Limb (tissue), 2 donors: Measurements from ENCODE around the gene ITPKC.
"Not testable (repeated sequence)": the region's sequence is repeated elsewhere in the genome, so short reads cannot be mapped to it uniquely, and the experiment has no call there.

ENCODE experiments used
- DNase-seq, 2 donors: peaks; one replicate each; pipeline ENCODE4 v3.0.0-alpha.2; 2016; ENCODE audit errors: extremely low spot score in 2 of 2

ITPKC gene

DNA sequence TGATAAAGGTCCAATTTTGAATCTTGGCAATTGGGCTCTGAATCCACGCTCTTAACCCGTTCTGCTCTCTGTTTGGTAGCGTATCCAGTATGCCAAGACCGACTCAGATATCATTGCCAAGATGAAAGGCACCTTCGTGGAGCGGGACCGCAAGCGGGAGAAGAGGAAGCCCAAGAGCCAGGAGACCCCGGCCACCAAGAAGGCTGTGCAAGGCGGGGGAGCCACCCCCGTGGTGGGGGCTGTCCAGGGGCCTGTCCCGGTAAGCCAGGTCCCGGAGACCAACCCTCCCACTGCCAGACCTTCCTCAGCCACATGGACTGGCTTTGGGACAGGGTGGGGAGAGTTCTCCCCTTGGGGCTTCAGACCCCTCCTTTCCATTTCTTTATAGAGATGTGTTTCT is 42.4 kb downstream of the ITPKC start:
- no peak for DNase-seq

DNA sequence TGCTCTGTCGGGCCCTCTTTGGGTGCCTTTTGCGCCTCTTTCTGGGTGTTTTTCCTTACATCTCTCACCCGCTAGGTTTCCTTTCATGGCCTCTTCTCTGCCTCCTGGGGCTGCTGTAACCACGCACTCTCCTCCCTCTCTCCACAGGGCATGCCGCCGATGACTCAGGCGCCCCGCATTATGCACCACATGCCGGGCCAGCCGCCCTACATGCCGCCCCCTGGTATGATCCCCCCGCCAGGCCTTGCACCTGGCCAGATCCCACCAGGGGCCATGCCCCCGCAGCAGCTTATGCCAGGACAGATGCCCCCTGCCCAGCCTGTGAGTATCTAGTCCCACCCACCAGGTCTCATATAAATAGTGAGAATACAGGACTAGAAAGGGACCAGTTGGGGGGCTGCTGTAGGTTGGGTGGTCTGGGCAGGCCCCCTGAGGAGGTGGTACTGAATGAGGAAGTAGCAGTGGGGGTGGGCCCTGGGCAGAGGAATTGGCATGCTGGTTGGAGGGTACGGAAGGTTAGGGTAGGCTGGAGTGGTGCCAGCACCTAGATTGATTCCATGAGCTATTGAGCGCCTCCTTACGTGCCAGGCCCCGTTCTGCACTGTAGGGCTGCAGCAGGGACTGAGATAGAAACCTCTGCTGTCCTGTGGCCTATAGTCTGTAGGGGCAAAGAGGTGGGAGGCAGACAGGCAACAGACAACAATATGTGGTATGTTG is 46.0 kb downstream of the ITPKC start:
- DNase-seq: no peak

DNA sequence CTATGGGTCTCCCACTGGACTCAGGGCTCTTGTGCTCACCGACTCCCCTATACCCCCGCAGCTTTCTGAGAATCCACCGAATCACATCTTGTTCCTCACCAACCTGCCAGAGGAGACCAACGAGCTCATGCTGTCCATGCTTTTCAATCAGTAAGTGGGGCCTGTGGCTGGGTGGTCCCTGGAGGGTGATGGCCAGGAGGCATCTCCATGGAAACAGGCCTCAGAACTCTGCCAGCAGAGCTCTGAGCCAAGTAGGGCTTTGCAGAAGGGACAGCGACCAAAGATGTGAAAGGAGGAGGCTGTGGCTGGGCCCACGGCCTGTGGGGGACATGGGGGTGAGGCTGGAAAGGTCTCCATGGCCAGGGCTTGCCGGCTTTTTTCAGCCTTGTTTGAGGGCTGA is 46.6 kb downstream of the ITPKC start:
- DNase-seq: no peak

DNA sequence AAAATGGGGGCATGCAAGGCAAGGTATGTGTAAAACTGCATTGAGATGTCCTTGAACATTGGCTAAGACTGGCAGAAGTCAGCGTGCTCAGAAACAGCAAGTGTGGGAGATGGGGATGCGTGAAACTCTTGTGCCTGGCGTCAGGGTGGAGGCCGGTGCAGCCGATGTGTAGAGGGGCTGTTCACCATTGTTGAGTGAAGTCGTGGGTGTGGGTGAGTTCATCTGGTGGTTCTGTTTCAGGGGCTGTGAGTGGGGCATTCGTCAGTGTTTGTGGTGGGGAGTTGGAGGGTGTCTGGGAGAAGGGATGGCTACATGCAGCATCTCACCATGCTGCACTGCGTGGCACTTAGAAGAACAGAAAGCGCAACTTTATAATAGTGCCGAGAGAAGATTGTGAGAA is 47.1 kb downstream of the ITPKC start:
- no peak for DNase-seq

DNA sequence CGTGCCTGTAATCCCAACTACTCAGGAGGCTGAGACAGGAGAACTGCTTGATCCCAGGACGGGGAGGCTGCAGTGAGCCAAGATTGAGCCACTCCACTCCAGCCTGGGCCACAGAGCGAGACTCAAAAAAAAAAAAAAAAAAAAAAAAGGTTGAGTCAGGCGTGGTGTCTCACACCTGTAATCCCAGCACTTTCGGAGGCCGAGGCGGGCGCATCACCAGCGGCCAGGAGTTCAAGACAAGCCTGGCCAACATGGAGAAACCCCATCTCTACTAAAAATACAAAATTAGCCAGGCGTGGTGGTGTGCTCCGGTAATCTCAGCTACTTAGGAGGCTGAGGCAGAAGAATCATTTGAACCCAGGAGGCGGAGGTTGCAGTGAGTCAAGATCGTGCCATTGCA is 49.5 kb downstream of the ITPKC start:
- not testable (repeated sequence) for DNase-seq

DNA sequence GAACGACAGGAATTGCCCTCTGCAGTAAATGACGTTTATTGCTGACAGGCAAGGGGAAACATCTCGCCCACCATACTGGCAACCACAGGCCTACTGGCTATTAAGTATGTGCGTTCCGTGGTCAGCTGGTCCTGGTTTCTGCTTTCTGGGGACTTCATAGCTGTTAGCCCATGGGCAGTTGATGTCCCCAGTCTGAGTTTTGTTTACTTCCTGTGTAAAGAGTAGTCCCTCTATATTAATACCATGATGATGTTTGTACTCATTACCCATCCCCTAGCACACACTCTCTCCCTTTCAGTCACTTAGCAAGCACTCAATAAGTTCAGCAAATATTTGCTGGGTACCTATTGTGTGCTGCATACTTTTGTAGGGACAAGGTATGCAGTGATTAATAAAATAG is 52.0 kb downstream of the ITPKC start:
- no peak for DNase-seq

DNA sequence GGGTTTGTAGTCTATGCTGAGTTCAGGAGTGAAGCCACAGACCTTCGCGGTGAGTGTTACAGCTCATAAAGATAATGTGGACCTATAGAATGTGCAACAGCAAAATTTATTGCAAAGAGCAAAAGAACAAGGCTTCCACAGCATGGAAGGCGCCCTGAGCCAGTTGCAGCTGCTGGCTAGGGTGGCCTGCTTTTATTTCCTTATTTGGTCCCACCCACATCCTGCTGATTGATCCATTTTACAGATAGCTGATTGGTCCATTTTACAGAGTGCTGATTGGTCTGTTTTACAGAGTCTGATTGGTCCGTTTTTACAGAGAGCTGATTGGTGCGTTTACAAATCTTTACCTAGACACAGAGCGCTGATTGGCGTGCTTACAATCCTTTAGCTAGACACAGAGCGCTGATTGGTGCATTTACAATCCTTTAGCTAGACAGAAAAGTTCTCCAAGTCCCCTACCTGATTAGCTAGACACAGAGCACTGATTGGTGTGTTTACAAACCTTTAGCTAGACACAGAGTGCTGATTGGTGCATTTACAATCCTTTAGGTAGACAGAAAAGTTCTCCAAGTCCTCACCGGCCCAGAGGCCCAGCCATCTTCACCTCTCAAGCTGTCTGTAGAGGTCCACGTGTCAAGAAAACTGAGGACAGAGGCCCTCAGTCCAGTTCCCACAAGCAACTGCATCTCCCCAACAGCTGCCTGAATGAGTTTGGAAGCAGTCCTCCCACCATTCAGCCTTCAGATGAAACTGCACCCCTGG is 54.4 kb downstream of the ITPKC start:
- not testable (repeated sequence) for DNase-seq

DNA sequence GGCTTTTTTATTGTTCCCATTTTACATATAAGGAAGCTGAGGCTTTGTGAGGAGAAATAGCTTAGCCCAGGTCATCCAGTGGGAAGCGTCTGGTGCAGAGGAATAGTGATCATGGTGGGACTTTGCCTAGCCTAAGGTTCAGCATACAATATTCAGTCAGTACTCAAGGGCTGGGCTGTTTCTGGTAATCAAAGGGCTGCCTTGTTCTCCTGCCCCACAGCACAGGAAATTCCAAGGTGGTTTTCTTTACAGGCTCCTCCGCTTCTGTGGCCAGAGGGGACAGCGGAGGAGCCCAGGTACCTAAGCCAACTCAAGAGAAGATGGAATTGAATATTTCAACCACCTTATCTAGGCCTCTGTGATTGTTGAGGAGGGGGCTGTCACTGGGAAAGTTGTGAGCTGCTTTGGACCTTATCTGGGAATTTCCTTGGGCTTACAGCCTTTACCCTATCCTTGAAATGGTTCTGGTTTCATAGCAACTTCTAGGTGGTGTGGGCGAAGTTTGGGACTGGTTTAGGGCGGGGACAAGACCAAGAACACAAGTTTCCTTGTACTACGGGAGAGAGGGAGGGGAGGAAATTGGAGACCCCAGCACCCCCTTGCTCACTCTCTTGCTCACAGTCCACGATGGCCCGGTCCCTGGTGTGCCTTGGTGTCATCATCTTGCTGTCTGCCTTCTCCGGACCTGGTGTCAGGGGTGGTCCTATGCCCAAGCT is 58.2 kb downstream of the ITPKC start, which contains the start of gene MIA:
Gene MIA (plus strand): TSS at position 606 of the 716 bp plus-strand sequence. CDS start 22 bp downstream, at position 628.
- DNase-seq: peak; percentile 13 to 42

DNA sequence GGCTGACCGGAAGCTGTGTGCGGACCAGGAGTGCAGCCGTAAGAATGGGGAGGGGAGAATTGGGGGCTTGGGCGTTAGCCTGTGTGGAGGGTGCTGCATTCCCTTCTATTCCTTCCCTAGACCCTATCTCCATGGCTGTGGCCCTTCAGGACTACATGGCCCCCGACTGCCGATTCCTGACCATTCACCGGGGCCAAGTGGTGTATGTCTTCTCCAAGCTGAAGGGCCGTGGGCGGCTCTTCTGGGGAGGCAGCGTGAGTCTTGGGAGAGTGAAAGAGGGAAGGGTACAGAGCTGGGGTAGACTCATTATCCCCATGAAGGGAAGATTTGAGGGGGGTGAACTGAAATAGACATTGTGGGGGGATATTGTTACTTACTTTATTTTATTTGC is 58.7 kb downstream of the ITPKC start:
- DNase-seq: no peak

DNA sequence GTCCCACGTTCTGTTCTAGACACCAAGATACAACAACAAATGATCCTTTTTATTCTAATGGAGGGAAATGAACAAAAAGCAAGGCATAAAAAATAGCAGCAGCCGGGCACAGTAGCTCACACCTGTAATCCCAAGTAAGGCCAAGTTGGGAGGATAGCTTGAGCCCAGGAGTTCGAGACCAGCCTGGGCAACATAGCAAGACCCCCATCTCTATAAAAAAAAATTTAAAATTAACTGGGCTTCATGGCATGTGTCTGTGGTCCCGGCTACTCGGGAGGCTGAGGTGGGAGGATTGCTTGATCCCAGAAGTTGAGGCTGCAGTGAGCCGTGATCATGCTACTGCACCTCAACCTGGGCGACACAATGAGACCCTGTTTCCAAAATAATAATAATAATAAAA is 59.5 kb downstream of the ITPKC start:
- DNase-seq: no peak

DNA sequence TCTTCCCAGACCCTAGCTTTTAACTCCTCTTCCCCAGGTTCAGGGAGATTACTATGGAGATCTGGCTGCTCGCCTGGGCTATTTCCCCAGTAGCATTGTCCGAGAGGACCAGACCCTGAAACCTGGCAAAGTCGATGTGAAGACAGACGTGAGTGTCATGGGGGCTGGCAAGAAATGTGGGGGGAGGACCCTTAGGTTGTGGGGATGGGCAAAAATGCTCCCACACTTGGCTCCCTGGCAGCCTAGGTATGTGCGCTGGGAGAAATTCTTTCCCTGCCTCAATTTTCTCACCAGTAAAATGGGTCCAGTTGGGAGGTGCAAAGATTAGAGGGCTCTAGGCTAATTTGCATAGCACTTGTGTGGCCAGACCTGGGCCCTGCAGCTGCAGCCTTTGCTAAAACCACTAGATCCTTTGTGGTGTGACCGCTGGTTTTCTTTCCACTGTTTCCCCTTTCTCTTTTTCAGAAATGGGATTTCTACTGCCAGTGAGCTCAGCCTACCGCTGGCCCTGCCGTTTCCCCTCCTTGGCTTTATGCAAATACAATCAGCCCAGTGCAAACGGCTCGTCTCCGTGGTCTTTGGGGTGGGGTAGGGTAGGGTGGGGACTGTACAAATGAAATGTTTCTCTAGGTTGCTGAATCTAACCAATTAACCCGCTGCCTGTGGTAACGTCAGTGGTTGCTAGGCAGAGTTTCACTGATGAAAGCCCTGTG is 60.2 kb downstream of the ITPKC start:
- DNase-seq: peak; percentile 91 to 93

DNA sequence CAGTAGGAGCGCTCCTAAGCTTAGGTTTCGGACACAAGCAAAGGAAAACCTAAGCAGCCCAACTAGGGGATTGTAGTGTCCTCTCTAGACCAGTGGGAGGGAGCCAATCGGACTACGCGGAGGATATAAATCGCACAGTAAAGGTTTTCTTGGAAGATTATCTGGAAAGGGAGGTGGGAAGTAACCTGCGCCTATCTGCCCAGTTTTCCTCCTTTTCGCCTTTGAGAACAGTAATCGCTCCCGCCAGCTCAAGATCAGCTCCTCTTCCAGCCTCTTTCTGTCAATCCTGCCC is 60.7 kb downstream of the ITPKC start:
- DNase-seq: no peak

DNA sequence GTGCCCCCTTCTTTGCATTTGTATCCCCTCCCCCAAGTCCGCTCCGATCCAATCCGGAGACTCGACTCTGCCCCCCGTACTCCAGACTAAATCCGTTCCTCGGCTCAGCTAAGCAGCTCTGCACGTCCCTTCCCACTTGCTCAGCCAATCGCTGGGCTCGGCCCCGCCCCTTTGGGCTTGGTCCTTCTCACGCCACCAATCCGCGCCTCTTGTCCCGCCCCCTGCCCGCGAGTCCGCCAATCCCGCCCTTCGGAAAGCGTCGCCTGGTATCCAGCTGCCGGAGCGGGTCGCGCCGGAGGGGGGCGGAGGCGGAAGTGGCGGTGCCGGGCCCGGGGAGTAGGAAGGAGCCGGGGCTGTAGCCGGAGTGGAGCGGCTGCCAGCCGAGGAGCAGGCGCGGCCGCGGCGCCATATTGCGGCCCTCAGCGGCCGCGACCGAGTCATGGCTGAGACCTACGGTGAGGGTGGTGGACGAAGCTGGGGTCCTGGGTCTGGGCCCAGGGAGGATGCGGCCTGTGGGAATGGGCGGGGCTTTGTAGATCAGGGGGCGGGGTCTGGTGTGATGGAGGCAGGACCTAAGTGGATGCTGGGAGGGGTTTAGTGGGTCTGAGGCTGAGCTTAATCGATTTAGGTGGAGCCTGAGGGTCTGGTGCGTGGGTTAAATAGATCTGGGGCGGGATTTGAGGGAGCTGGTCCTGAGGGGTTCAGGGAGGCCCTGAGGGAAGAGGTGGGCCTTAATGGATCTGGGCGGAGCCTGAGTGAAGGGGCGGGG is 61.2 kb downstream of the ITPKC start, which contains the start of gene RAB4B:
Gene RAB4B (plus strand): TSS at position 311 of the 769 bp plus-strand sequence. CDS start 129 bp downstream, at position 440.
- DNase-seq: peak; percentile 99 to 100

DNA sequence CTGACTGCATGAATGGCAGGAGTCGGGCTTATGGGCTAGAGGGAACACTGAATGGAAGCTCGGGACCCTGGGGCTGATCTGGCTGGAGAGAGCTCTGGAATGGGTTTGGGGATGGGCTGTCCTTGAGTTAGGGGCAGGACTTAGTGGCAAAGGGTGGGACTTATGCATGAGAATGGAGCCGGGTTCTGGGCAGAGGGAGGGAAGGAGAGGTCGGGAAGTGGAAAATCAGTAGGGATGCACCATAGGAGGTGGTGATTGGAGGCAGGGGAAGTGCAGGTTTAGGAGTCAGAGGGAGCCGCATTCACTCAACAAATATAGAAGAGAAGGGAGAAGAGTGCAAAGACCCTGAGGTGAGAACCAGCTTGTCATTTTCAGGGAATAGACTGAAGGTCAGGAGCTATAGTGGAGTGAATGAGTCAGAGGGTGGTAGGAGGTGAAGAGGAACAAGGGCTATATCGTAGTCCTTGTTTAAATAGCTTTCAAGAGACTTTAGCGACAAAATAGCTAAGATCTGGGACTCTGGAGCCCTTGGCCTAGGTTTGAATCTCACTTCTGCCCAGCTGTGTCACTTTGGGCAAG is 61.9 kb downstream of the ITPKC start:
- DNase-seq: no peak

DNA sequence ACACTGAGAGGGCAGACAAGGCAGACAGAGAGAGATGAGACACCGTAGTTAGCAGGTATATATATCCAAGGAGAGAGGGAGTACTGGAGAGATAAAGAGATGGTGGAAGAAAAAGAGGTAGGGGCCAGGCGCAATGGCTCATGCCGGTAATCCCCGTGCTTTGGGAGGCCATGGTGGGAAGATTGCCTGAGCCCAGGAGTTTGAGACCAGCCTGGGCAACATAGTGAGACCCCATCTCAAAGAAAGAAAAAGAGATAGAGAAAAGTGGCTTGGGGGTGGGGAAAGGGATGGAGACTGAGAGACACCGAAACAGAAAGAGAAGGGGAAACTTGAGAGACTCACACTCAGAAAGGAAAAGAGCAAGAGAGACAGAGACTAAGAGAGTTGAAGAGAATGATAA is 63.7 kb downstream of the ITPKC start:
- DNase-seq: no peak

DNA sequence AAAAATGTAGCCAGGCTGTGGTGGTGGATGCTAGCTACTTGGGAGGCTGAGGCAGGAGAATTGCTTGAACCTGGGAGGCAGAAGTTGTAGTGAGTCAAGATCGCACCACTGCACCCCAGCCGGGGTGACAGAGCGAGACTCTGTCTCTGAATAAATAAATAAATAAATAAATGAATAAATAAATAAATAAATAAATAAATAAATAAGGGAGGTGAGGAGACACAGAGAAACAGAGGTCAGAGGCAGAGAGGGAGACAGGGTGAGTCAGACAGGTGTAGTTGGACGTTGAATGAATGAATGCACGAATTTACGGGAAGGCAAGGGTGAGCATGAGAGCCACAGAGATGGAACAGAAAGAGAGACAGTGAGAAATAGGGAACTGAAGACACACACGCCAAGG is 64.2 kb downstream of the ITPKC start:
- no peak for DNase-seq

DNA sequence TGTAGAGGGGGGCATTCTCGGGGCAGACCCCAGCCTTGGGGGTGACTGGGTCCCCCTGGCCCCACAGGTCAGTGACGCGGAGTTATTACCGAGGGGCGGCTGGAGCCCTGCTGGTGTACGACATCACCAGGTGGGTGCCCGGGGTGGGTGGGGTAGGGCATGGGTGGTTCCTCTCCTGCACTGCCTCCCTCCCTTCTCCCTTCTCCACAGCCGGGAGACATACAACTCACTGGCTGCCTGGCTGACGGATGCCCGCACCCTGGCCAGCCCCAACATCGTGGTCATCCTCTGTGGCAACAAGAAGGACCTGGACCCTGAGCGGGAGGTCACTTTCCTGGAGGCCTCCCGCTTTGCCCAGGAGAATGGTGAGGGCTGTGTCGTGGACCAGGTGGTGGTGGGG is 66.8 kb downstream of the ITPKC start:
- DNase-seq: no peak

DNA sequence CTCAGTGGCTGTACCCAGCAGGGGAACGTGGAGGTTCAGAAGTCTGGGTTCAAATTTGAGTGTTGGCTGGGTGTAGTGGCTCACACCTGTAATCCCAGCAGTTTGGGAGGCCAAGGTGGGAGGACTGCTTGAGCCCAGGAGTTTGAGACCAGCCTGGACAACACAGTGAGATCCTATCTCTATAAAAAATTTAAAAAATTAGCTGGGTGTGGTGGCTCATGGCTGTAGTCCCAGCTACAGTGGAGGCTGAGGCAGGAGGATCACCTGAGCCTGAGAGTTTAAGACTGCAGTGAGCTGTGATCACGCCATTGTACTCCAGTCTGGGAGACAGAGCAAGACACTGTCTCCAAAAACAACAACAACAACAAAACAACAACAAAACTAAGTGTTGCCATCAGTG is 67.2 kb downstream of the ITPKC start:
- DNase-seq: not testable (repeated sequence)

DNA sequence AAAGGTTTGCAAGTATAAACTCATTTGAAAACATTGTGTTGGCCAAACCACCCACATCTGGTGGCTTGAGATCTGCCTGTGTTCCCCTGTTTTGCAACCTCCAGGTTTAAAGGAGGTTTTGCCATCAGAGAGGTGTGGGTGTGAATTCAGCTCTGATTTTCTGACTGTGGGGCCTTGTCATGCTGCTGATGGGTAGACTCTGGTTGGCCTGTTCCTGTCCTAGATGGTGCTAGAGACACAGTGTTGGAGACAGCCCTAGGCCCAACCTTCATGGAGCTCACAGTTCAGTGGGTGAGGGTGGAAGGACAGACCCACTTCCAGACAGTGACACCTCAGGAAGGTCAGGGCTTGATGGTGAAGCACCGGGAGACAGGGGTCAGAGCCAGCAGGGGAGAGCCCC is 68.6 kb downstream of the ITPKC start:
- no peak for DNase-seq
